Sigmoid colon (tissue), 3 donors: ENCODE results near the gene TFCP2L1.

Experiments
- POLR2A ChIP-seq, 2 donors: fragments of 450-650 bp; IDR thresholded peaks; one replicate each; pipeline ENCODE4 v1.6.1; 2016; ENCODE audit warnings: antibody characterized with exemption in 2 of 2, mild to moderate bottlenecking in 2 of 2, moderate library complexity in 2 of 2
- TF ChIP-seq, protein P1 (sequence below), 4 experiments: fragments of 450-650 bp in 3 of 4; fragments of 200-600 bp in 1 of 4; IDR thresholded peaks; one replicate each; pipeline ENCODE4 v1.5.1; 2016 to 2019; ENCODE audit warnings: antibody characterized with exemption in 4 of 4, mild to moderate bottlenecking in 3 of 4, moderate library complexity in 2 of 4

DNA sequence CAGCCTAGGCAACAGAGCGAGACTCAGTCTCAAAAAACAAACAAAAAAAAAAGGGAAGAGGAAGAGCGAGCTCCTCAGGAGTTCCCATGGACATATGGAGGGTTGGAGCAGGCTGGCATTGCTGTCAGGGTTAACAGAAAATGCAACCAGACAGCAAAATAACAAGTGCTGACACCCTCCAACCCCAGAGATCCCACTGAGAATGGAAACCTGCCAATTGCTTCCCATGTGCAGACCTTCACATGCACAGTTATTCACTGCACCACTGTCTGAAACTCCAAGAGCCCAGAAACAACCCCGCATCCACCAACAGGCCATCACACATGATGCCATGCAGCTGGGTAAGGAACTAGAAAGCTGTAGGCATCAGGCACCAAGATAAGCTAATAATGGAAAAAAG lies 43.5 kb downstream of the TFCP2L1 start:
- TF ChIP-seq, protein P1, sequence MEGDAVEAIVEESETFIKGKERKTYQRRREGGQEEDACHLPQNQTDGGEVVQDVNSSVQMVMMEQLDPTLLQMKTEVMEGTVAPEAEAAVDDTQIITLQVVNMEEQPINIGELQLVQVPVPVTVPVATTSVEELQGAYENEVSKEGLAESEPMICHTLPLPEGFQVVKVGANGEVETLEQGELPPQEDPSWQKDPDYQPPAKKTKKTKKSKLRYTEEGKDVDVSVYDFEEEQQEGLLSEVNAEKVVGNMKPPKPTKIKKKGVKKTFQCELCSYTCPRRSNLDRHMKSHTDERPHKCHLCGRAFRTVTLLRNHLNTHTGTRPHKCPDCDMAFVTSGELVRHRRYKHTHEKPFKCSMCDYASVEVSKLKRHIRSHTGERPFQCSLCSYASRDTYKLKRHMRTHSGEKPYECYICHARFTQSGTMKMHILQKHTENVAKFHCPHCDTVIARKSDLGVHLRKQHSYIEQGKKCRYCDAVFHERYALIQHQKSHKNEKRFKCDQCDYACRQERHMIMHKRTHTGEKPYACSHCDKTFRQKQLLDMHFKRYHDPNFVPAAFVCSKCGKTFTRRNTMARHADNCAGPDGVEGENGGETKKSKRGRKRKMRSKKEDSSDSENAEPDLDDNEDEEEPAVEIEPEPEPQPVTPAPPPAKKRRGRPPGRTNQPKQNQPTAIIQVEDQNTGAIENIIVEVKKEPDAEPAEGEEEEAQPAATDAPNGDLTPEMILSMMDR (IDR thresholded peaks at IDR 0.05): no peak
- TF ChIP-seq POLR2A (IDR thresholded peaks at IDR 0.05): no peak
